Measurements from ENCODE around the gene TUBB6. TPM values are rescaled to one million over a fixed set of nuclear protein-coding genes. Genes with fewer than 3 reads are reported as not detected.

Gene TUBB6
- total and polyA plus RNA-seq, 2 experiments from 2014 or later: 212 to 240 TPM

GRCh38 chr18:12281861-12282260, 26.2 kb upstream of the TUBB6 start:
- Histone ChIP-seq H3K36me3 (no peaks in the 10 kb centered on the region), H3K27me3 (peaks cover 3% of the 10 kb centered on the region), H3K4me3 (no peak overlapping the region), H3K4me1 (ENCODE audit: low read depth) (peaks cover 38% of the 10 kb centered on the region), H3K27ac (peak overlapping the region; percentile 26), H3K9me3 (ENCODE audit: low read depth) (no peaks in the 10 kb centered on the region)
- no peak for TF ChIP-seq CTCF (IDR thresholded peaks at IDR 0.05; ENCODE audit: low read depth, low read length)
- no peak for DNase-seq (ENCODE audit: low read depth in 1 of 2, low spot score in 1 of 2)

GRCh38 chr18:12282442-12283039, 25.5 kb upstream of the TUBB6 start:
- H3K36me3 ChIP-seq: no peaks in the 10 kb centered on the region
- TF ChIP-seq CTCF (IDR thresholded peaks at IDR 0.05; ENCODE audit: low read depth, low read length): no peak
- H3K27me3 ChIP-seq: peaks cover 9% of the 10 kb centered on the region
- H3K4me3 ChIP-seq: no peak overlapping the region
- DNase-seq (ENCODE audit: low read depth in 1 of 2, low spot score in 1 of 2): peak in 1 of 2 donors; percentile 68
- H3K4me1 ChIP-seq (ENCODE audit: low read depth): peaks cover 36% of the 10 kb centered on the region
- H3K27ac ChIP-seq: peak overlapping the region; percentile 26
- H3K9me3 ChIP-seq (ENCODE audit: low read depth): no peaks in the 10 kb centered on the region

GRCh38 chr18:12283256-12283655, 24.8 kb upstream of the TUBB6 start:
- H3K27ac ChIP-seq: no peak overlapping the region
- peak; percentile 38 for TF ChIP-seq CTCF (IDR thresholded peaks at IDR 0.05; ENCODE audit: low read depth, low read length)
- no peaks in the 10 kb centered on the region for H3K9me3 ChIP-seq (ENCODE audit: low read depth)
- H3K27me3 ChIP-seq: peaks cover 9% of the 10 kb centered on the region
- H3K36me3 ChIP-seq: no peaks in the 10 kb centered on the region
- H3K4me3 ChIP-seq: no peak overlapping the region
- peak; percentile 33 to 52 for DNase-seq (ENCODE audit: low read depth in 1 of 2, low spot score in 1 of 2)
- peaks cover 30% of the 10 kb centered on the region for H3K4me1 ChIP-seq (ENCODE audit: low read depth)

GRCh38 chr18:12283666-12284065, 24.4 kb upstream of the TUBB6 start:
- no peak for DNase-seq (ENCODE audit: low read depth in 1 of 2, low spot score in 1 of 2)
- H3K27ac ChIP-seq: peak overlapping the region; percentile 65
- H3K4me3 ChIP-seq: no peak overlapping the region
- no peaks in the 10 kb centered on the region for H3K36me3 ChIP-seq
- peaks cover 9% of the 10 kb centered on the region for H3K27me3 ChIP-seq
- H3K9me3 ChIP-seq (ENCODE audit: low read depth): no peaks in the 10 kb centered on the region
- TF ChIP-seq CTCF (IDR thresholded peaks at IDR 0.05; ENCODE audit: low read depth, low read length): no peak
- peaks cover 29% of the 10 kb centered on the region for H3K4me1 ChIP-seq (ENCODE audit: low read depth)

- Histone ChIP-seq H3K4me3 (peak overlapping the region; percentile 21), H3K4me1 (ENCODE audit: low read depth) (peaks cover 16% of the 10 kb centered on the region), H3K9me3 (ENCODE audit: low read depth) (no peaks in the 10 kb centered on the region), H3K36me3 (no peaks in the 10 kb centered on the region), H3K27ac (no peak overlapping the region), H3K27me3 (peaks cover 9% of the 10 kb centered on the region)
- DNase-seq (ENCODE audit: low read depth in 1 of 2, low spot score in 1 of 2): no peak
- TF ChIP-seq CTCF (IDR thresholded peaks at IDR 0.05; ENCODE audit: low read depth, low read length): no peak
Observed at GRCh38 chr18:12287131-12287681, 20.8 kb upstream of the TUBB6 start.
